DOHH2 (cell line): ENCODE measurements around the gene TSHZ3.

Source experiments
- CTCF ChIP-seq: fragments of 200-600 bp; sonication (generic); IDR thresholded peaks from one replicate; pipeline ENCODE4 v1.5.1; 2014; ENCODE audit warnings: antibody characterized with exemption, mild to moderate bottlenecking, low read depth, low read length; ENCODE audit not compliant: poor library complexity, severe bottlenecking
- EZH2phosphoT487 ChIP-seq: fragments of 200-600 bp; sonication (generic); IDR thresholded peaks from 2 replicates; pipeline ENCODE4 v1.6.1; 2017; ENCODE audit warnings: borderline replicate concordance, mild to moderate bottlenecking, antibody characterized with exemption, low read length, moderate library complexity, mixed read lengths

- no peak for TF ChIP-seq CTCF
- TF ChIP-seq EZH2phosphoT487, result no peak
These were observed 37.6 kb upstream of the TSHZ3 start for GRCh38 chr19:31386806-31387205.
